ENCODE measurements around the gene WWTR1. TPM values are rescaled to one million over a fixed set of nuclear protein-coding genes. Genes with fewer than 3 reads are reported as not detected.

The WWTR1 gene
- polyA plus RNA-seq, 1 donor (not counting 4 experiments of a cell fraction or from before 2014, with no cell fraction given), result 77.3 TPM

GRCh38 chr3:149620291-149621020, 37.4 kb downstream of the WWTR1 start:
- dilution Hi-C loops (cut with MboI; ENCODE audit: extremely low pct_ligation_motif_present, low sequenced_read_pairs), result no loop called here
- Histone ChIP-seq H4K20me1 (ENCODE audit: control insufficient read depth, extremely low read depth, insufficient read depth, low read length) (peaks cover 2% of the 10 kb centered on the region), H3K9me1 (ENCODE audit: control insufficient read depth, extremely low read depth, insufficient read depth, low read length) (peaks cover 2% of the 10 kb centered on the region), H3K79me2 (ENCODE audit: control insufficient read depth, insufficient read depth, low read length) (peaks cover 67% of the 10 kb centered on the region), H3K9me3 (ENCODE audit: control insufficient read depth, low read depth, low read length) (no peaks in the 10 kb centered on the region), H3K4me1 (ENCODE audit: control insufficient read depth, extremely low read depth, insufficient read depth, low read length) (peaks cover 44% of the 10 kb centered on the region), H3K27ac (ENCODE audit: control insufficient read depth, insufficient read depth, low read length) (peak overlapping the region; percentile 44), H3K9ac (ENCODE audit: control insufficient read depth, extremely low read depth, insufficient read depth, low read length) (no peak overlapping the region), H3K4me3 (ENCODE audit: control insufficient read depth in 2 of 3, extremely low read depth in 1 of 3, insufficient read depth in 2 of 3, low read depth in 1 of 3, low read length in 3 of 3) (no peak overlapping the region), H2AFZ (ENCODE audit: control insufficient read depth, low read length) (no peak overlapping the region), H3K36me3 (ENCODE audit: control insufficient read depth in 2 of 2, extremely low read depth in 1 of 2, insufficient read depth in 2 of 2, low read length in 2 of 2) (no peaks in the 10 kb centered on the region), H3K27me3 (ENCODE audit: control insufficient read depth, extremely low read depth, insufficient read depth, low read length) (no peaks in the 10 kb centered on the region), H3K4me2 (ENCODE audit: control insufficient read depth, extremely low read depth, insufficient read depth, low read depth, low read length) (peak overlapping the region; percentile 71)
- FAIRE-seq (no peak), DNase-seq (ENCODE audit: low read depth, low spot score) (no peak)
- TF ChIP-seq EZH2 (IDR thresholded peaks at IDR 0.05; ENCODE audit: low read length) (no peak), CTCF (optimal IDR thresholded peaks at IDR 0.05 in 1 of 3, IDR thresholded peaks at IDR 0.05 in 1 of 3, conservative IDR thresholded peaks at IDR 0.05 in 1 of 3; ENCODE audit: extremely low read depth in 1 of 3, insufficient read depth in 2 of 3, low read length in 3 of 3) (no peak)

GRCh38 chr3:149619136-149619535, 38.7 kb downstream of the WWTR1 start:
- Histone ChIP-seq H2AFZ (ENCODE audit: control insufficient read depth, low read length) (no peak overlapping the region), H3K36me3 (ENCODE audit: control insufficient read depth in 2 of 2, extremely low read depth in 1 of 2, insufficient read depth in 2 of 2, low read length in 2 of 2) (no peaks in the 10 kb centered on the region), H3K27me3 (ENCODE audit: control insufficient read depth, extremely low read depth, insufficient read depth, low read length) (no peaks in the 10 kb centered on the region), H3K4me1 (ENCODE audit: control insufficient read depth, extremely low read depth, insufficient read depth, low read length) (peaks cover 43% of the 10 kb centered on the region), H3K79me2 (ENCODE audit: control insufficient read depth, insufficient read depth, low read length) (peaks cover 74% of the 10 kb centered on the region), H3K9ac (ENCODE audit: control insufficient read depth, extremely low read depth, insufficient read depth, low read length) (no peak overlapping the region), H3K27ac (ENCODE audit: control insufficient read depth, insufficient read depth, low read length) (peak overlapping the region; percentile 60), H4K20me1 (ENCODE audit: control insufficient read depth, extremely low read depth, insufficient read depth, low read length) (peaks cover 2% of the 10 kb centered on the region), H3K4me3 (ENCODE audit: control insufficient read depth in 2 of 3, extremely low read depth in 1 of 3, insufficient read depth in 2 of 3, low read depth in 1 of 3, low read length in 3 of 3) (no peak overlapping the region), H3K9me1 (ENCODE audit: control insufficient read depth, extremely low read depth, insufficient read depth, low read length) (peaks cover 2% of the 10 kb centered on the region), H3K4me2 (ENCODE audit: control insufficient read depth, extremely low read depth, insufficient read depth, low read depth, low read length) (peak overlapping the region; percentile 71), H3K9me3 (ENCODE audit: control insufficient read depth, low read depth, low read length) (no peaks in the 10 kb centered on the region)
- TF ChIP-seq EZH2 (IDR thresholded peaks at IDR 0.05; ENCODE audit: low read length) (no peak), CTCF (optimal IDR thresholded peaks at IDR 0.05 in 1 of 3, IDR thresholded peaks at IDR 0.05 in 1 of 3, conservative IDR thresholded peaks at IDR 0.05 in 1 of 3; ENCODE audit: extremely low read depth in 1 of 3, insufficient read depth in 2 of 3, low read length in 3 of 3) (no peak)
- no peak for FAIRE-seq
- dilution Hi-C loops (cut with MboI; ENCODE audit: extremely low pct_ligation_motif_present, low sequenced_read_pairs), result loop anchor here (5.0 kb wide), 1 partner anchor 42 kb away; no protein-coding TSS in a partner anchor
- no peak for DNase-seq (ENCODE audit: low read depth, low spot score)
